Measurements from ENCODE around the gene NOTCH2. TPM values are rescaled to one million over a fixed set of nuclear protein-coding genes. Genes with fewer than 3 reads are reported as not detected.
"Not testable (repeated sequence)": the region's sequence is repeated elsewhere in the genome, so short reads cannot be mapped to it uniquely, and the experiment has no call there.

NOTCH2 gene
- total and polyA plus RNA-seq, 2 experiments from 2014 or later: 8.5 to 56.6 TPM

DNA sequence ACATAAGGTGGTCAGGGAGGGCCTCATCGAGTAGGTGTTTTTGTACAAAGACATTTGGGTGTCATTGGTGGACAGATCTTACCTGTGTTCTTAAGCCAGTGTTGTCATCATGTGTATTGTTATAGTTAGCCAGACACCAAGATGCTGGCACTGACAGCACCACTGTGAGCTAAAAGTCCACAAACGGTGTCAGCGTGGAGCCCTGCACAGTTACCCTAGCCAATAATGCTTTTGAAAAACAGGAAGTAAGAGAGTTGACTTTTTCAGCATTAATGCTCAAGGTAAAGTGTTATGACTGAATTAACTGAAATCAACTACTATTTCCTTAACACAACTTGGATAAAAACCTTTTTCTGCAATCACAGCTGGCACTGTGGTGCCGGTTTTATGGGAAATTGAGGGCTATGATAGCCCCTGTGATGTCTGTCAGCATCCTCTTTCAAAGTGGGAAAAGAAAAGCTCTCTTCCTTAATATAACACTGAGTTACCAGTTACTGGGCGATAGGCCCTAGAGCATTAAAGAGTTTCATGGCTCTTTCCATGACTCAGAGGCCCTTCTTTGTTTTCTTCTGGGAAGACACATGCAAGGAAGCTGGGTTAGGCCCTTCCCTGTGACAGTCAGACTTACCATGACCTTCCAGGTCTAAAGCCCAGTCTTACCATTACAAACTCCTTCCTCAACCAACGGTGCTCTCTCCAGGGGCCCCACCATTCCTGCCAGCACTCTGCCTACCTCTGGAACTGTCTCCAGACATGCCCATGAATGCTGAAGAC, 29.7 kb upstream of the NOTCH2 start:
- not testable (repeated sequence) for ATAC-seq; H3K27me3 Mint-ChIP-seq (ENCODE audit: insufficient read depth, low read depth, poor library complexity); H3K4me2 ChIP-seq; H3K27ac Mint-ChIP-seq; H3K4me3 ChIP-seq; H3K4me1 Mint-ChIP-seq; H3K27me3 ChIP-seq (ENCODE audit: insufficient read depth); H2AFZ ChIP-seq; H4K20me1 ChIP-seq (replicated peaks; ENCODE audit: insufficient read depth); H3K9me3 Mint-ChIP-seq; H3K4me1 ChIP-seq (ENCODE audit: insufficient read depth); H3K36me3 Mint-ChIP-seq (ENCODE audit: low read depth); H3K36me3 ChIP-seq (ENCODE audit: insufficient read depth); H3F3A ChIP-seq (replicated peaks; ENCODE audit: low read depth); DNase-seq (ENCODE audit: low spot score); H3K9me2 ChIP-seq (ENCODE audit: insufficient read depth); H3K4me3 Mint-ChIP-seq; H3K79me2 ChIP-seq (replicated peaks; ENCODE audit: insufficient read depth); H3K27ac ChIP-seq (ENCODE audit: low read depth)

- H3K36me3 Mint-ChIP-seq (ENCODE audit: low read depth); H3K4me2 ChIP-seq; DNase-seq (ENCODE audit: low spot score); H3K79me2 ChIP-seq (replicated peaks; ENCODE audit: insufficient read depth); H3K27ac Mint-ChIP-seq; H3K4me1 Mint-ChIP-seq; H3K36me3 ChIP-seq (ENCODE audit: insufficient read depth); H3F3A ChIP-seq (replicated peaks; ENCODE audit: low read depth); H4K20me1 ChIP-seq (replicated peaks; ENCODE audit: insufficient read depth); ATAC-seq; H3K4me3 ChIP-seq; H3K9me2 ChIP-seq (ENCODE audit: insufficient read depth); H3K27me3 ChIP-seq (ENCODE audit: insufficient read depth); H3K9me3 Mint-ChIP-seq; H3K4me3 Mint-ChIP-seq; H2AFZ ChIP-seq; H3K27ac ChIP-seq (ENCODE audit: low read depth); H3K27me3 Mint-ChIP-seq (ENCODE audit: insufficient read depth, low read depth, poor library complexity); H3K4me1 ChIP-seq (ENCODE audit: insufficient read depth): not testable (repeated sequence)
These were observed 27.6 kb upstream of the NOTCH2 start for GRCh38 chr1:120096981-120097545.

DNA sequence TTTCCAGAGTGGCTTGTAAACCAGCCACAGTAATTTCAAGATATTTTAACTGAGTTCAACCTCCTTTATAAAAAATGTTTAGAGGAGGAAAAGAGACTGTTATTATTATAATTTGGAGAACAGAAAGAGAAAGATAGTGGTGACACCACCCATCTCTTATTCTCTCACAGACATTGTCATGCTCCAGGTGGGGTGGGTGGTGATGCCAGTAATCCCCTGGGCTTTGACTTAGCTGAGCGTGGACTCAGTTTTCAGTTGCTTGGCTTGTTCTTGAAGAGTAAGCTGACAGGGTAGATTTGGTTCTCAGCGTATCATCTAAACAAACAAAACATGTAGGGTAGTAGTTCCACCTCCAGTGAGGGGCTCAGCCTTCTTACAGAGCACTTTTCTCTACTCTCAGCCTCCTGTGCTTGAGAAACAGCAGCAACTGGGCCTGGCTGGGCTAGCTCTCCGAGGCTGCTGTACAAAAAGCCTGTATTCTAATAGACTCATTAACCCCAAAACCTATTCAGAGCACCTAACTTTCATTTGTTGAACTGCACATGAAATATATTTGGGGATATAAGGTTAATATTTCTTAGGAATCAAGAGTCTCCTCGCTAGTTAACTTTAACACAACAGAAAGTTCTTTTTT, 24.2 kb upstream of the NOTCH2 start:
- not testable (repeated sequence) for H3K79me2 ChIP-seq (replicated peaks; ENCODE audit: insufficient read depth); H3K4me3 ChIP-seq; DNase-seq (ENCODE audit: low spot score); H3K36me3 ChIP-seq (ENCODE audit: insufficient read depth); H3K27ac Mint-ChIP-seq; H3K27me3 Mint-ChIP-seq (ENCODE audit: insufficient read depth, low read depth, poor library complexity); H3K4me2 ChIP-seq; ATAC-seq; H3F3A ChIP-seq (replicated peaks; ENCODE audit: low read depth); H3K4me1 ChIP-seq (ENCODE audit: insufficient read depth); H2AFZ ChIP-seq; H3K27me3 ChIP-seq (ENCODE audit: insufficient read depth); H4K20me1 ChIP-seq (replicated peaks; ENCODE audit: insufficient read depth); H3K9me3 Mint-ChIP-seq; H3K4me1 Mint-ChIP-seq; H3K9me2 ChIP-seq (ENCODE audit: insufficient read depth); H3K4me3 Mint-ChIP-seq; H3K36me3 Mint-ChIP-seq (ENCODE audit: low read depth); H3K27ac ChIP-seq (ENCODE audit: low read depth)

DNA sequence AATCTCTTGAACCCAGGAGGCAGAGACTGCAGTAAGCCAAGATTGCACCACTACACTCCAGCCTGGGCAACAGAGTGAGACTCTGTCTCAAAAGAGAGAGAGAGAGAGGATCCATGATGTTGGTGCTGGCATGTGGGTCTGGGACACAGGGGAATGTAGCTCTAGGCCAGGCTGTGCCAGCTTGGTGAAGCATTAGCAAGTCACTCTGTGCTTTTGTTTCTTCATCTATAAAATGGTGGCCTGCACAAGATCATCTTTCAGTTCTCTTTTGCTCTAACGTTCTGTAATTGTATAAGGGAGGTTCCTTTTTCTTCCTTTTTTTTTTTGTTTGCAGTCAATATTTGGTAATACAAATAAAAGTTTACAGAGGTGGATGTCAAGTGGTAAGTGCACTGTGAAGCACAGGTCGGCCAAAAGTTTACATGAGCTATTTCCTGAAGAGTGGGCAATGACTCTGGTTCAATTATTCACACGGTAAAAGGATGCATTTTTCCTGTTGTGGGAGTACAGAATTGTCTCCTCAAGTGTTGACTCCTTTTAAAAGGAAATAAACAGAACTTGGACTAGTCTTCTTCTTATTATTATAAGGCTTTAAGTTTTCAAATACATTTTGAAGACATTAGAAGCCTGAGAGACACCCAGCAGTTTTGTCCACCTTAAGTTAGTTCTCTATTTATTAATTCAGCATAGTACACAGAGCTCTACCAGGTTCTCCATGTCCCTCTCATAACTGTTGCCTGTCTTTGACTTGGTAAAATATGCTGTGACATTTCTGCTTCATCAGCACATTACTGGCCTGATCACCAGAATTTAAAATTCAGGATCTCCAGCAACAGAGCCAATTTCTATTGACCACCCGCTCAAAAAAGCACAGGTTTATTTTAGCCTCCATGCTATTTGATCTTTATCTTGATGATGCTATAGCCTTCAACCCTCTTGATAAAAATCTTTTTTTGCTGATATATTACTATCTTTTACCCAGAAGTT, 23.1 kb upstream of the NOTCH2 start:
- not testable (repeated sequence) for H2AFZ ChIP-seq; H3K27me3 Mint-ChIP-seq (ENCODE audit: insufficient read depth, low read depth, poor library complexity); H3K4me3 Mint-ChIP-seq; H3K4me1 ChIP-seq (ENCODE audit: insufficient read depth); H3K4me1 Mint-ChIP-seq; H3K36me3 ChIP-seq (ENCODE audit: insufficient read depth); H3F3A ChIP-seq (replicated peaks; ENCODE audit: low read depth); H3K79me2 ChIP-seq (replicated peaks; ENCODE audit: insufficient read depth); H3K27ac Mint-ChIP-seq; H3K27me3 ChIP-seq (ENCODE audit: insufficient read depth); H3K4me2 ChIP-seq; H3K9me2 ChIP-seq (ENCODE audit: insufficient read depth); H4K20me1 ChIP-seq (replicated peaks; ENCODE audit: insufficient read depth); H3K27ac ChIP-seq (ENCODE audit: low read depth); ATAC-seq; H3K4me3 ChIP-seq; H3K9me3 Mint-ChIP-seq; H3K36me3 Mint-ChIP-seq (ENCODE audit: low read depth); DNase-seq (ENCODE audit: low spot score)

GRCh38 chr1:120090830-120091229, 21.4 kb upstream of the NOTCH2 start:
- H3K4me1 ChIP-seq (ENCODE audit: insufficient read depth); H3K4me1 Mint-ChIP-seq; H4K20me1 ChIP-seq (replicated peaks; ENCODE audit: insufficient read depth); H3K36me3 ChIP-seq (ENCODE audit: insufficient read depth); H3K27ac Mint-ChIP-seq; H3K9me3 Mint-ChIP-seq; H3K4me3 Mint-ChIP-seq; H3F3A ChIP-seq (replicated peaks; ENCODE audit: low read depth); H3K4me3 ChIP-seq; H3K27ac ChIP-seq (ENCODE audit: low read depth); H2AFZ ChIP-seq; H3K36me3 Mint-ChIP-seq (ENCODE audit: low read depth); H3K27me3 Mint-ChIP-seq (ENCODE audit: insufficient read depth, low read depth, poor library complexity); H3K79me2 ChIP-seq (replicated peaks; ENCODE audit: insufficient read depth); H3K4me2 ChIP-seq; H3K27me3 ChIP-seq (ENCODE audit: insufficient read depth); H3K9me2 ChIP-seq (ENCODE audit: insufficient read depth); DNase-seq (ENCODE audit: low spot score): not testable (repeated sequence)
- peak; percentile 32; the same call in 1 of the 3 replicates for ATAC-seq

DNA sequence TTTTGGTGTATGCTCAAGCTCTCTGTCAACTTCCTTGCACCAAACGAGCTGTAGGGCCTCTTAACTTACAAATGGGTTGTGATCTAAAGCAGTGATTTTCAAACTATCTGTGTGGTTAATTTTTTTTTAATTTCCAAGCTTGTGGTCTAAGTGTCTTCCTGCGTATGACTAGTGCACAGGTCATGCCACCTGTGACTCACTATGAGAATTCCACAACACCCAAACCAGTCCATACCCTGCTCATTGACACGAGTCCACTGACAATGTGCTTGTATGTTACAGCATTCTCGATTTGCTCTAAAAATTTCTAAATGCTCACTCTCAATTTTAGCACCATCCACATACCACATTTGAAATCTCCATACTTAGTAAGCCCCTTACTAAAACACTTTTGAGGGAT, 18.5 kb upstream of the NOTCH2 start:
- H3K4me1 ChIP-seq (ENCODE audit: insufficient read depth); H3K79me2 ChIP-seq (replicated peaks; ENCODE audit: insufficient read depth); H3K4me3 Mint-ChIP-seq; ATAC-seq; H3K36me3 ChIP-seq (ENCODE audit: insufficient read depth); H3K27me3 ChIP-seq (ENCODE audit: insufficient read depth); H3F3A ChIP-seq (replicated peaks; ENCODE audit: low read depth); H3K27me3 Mint-ChIP-seq (ENCODE audit: insufficient read depth, low read depth, poor library complexity); H3K27ac ChIP-seq (ENCODE audit: low read depth); DNase-seq (ENCODE audit: low spot score); H3K9me2 ChIP-seq (ENCODE audit: insufficient read depth); H3K4me3 ChIP-seq; H2AFZ ChIP-seq; H3K36me3 Mint-ChIP-seq (ENCODE audit: low read depth); H4K20me1 ChIP-seq (replicated peaks; ENCODE audit: insufficient read depth); H3K4me1 Mint-ChIP-seq; H3K9me3 Mint-ChIP-seq; H3K27ac Mint-ChIP-seq; H3K4me2 ChIP-seq: not testable (repeated sequence)

Data from GM23338 (cell line).